Epidermal melanocyte (primary cell): ENCODE measurements around the gene WBP1L.
A peak's percentile ranks its signal among the peaks of the same experiment; 100 is the strongest.
"Not testable (repeated sequence)": the region's sequence is repeated elsewhere in the genome, so short reads cannot be mapped to it uniquely, and the experiment has no call there.

Experiments used
- DNase-seq: peaks from one replicate; pipeline ENCODE4 v3.0.0; 2011; ENCODE audit warnings: low spot score; ENCODE audit not compliant: insufficient read length

WBP1L gene

GRCh38 chr10:102808380-102808779 lies 64.6 kb downstream of the WBP1L start:
- no peak for DNase-seq

- DNase-seq: no peak
Observed at GRCh38 chr10:102811346-102811745, 67.6 kb downstream of the WBP1L start.

DNA sequence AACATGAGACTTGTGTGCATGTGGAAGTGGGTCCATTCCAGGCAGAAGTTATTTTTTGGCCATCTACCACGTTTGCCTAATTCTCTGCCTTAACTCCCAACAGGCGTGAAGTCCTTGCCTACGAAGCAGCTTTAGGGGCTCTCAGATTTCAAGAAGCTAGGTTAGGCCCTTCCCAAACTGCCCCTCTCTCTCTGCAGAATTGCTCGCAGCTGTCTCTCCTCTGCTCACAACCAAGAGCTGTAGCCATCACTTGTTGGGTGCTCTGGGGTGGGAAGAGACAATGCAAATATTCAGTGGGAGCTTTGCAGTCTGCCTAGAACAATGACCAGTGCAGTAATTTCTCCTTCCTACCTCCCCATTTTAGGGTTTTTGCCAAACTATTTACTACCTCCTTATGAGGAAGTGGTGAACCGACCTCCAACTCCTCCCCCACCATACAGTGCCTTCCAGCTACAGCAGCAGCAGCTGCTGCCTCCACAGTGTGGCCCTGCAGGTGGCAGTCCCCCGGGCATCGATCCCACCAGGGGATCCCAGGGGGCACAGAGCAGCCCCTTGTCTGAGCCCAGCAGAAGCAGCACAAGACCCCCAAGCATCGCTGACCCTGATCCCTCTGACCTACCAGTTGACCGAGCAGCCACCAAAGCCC lies 68.6 kb downstream of the WBP1L start:
- DNase-seq: no peak

DNA sequence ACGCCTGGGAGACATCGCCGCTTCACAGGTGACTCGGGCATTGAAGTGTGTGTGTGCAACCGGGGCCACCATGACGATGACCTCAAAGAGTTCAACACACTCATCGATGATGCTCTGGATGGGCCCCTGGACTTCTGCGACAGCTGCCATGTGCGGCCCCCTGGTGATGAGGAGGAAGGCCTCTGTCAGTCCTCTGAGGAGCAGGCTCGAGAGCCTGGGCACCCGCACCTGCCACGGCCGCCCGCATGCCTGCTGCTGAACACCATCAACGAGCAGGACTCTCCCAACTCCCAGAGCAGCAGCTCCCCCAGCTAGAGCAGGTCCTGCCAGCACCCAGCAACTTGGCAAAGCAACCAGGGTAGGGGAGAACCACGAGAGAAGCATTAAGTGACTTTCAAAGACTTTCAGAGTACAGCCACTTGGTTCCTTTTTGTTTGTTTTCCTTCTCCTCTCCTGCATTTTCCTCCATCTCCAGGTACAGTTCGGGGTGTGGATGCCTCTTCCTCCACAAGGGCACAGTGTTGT lies 69.3 kb downstream of the WBP1L start:
- no peak for DNase-seq

DNA sequence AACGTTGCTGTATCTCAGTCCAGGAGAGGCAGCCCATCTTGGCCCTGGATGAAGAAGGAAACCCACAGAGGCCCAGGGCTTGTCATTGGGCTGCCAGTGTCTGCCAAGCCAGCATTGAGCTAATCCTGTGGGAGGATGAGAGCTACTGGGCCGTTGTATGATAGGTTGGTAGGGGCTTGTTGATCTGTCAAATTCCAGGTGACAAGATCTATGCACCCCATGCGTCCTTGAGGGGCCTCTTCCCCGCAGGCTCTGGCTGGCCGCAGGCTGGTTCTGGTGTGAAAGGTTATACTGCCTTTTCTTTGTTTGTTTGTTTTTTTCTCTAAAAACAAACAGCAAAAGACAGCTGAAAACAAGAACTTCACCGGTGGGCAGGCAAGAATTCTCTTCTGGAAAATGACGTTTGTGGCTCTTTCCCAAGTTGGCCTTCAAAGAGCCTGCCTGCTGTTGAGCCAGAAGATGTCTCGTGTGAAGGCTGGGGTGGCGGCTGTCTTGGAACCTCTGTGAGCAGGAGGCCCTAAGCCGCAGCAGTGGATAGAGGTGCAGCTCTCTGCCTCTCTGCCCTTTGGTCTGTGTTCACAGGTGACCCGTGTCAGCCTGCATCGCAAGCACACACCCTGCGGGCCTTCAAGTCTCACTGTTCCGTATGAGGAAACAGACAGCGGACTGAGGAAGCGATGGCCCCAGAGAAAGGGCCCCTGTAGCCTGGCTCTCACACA lies 70.1 kb downstream of the WBP1L start:
- DNase-seq: no peak

DNA sequence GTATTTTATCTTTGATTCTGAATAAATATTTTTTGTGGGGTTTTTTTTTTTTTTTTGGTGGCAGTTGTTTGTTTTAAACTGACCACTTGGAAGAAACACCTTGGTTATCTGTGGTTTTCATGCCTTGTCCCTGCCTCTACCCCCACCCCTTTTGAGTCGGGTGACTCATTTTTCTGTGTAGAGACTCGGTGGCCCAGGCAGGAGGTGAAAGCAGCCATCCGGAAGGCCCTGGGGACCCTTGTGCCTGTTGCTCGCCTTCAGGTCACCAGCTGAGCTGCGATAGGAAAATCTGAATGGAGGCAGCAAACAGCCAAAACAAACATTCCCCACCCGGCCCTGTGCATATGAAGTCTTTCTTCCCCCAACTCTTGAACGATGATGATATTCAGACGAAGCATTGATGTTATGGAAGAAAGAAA lies 70.7 kb downstream of the WBP1L start:
- no peak for DNase-seq

GRCh38 chr10:102814873-102815661 lies 71.3 kb downstream of the WBP1L start:
- no peak for DNase-seq

GRCh38 chr10:102815790-102816549 lies 72.2 kb downstream of the WBP1L start:
- no peak for DNase-seq

- DNase-seq: no peak
Observed at GRCh38 chr10:102817175-102817574, 73.4 kb downstream of the WBP1L start.

GRCh38 chr10:102819054-102819453 lies 75.3 kb downstream of the WBP1L start:
- no peak for DNase-seq

- not testable (repeated sequence) for DNase-seq
Observed at GRCh38 chr10:102820008-102820407, 76.3 kb downstream of the WBP1L start.

DNA sequence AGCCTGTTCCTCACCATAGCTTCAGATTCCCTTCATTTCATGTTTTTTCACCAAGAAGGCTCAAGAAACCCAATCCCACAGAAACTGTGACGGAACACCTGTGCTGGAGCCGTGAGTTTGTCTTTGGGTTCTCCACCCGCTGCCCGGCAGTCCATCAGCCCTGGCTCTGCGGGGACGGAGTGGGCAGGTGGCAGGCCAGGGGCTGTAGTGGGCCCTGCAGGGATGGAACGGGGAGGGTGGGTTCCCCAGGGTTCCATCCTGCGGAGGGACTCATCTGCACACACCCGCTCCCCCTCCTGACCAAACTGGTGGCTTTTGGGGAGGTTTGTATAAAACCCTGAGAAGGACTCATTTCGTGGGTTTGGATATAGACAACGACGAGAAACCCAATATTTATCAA lies 78.5 kb downstream of the WBP1L start:
- DNase-seq: no peak

- no peak for DNase-seq
Observed at GRCh38 chr10:102824664-102825063, 80.9 kb downstream of the WBP1L start.

- DNase-seq: no peak
Observed at GRCh38 chr10:102826148-102826796, 82.5 kb downstream of the WBP1L start.

GRCh38 chr10:102827597-102827975 lies 83.8 kb downstream of the WBP1L start:
- no peak for DNase-seq

DNA sequence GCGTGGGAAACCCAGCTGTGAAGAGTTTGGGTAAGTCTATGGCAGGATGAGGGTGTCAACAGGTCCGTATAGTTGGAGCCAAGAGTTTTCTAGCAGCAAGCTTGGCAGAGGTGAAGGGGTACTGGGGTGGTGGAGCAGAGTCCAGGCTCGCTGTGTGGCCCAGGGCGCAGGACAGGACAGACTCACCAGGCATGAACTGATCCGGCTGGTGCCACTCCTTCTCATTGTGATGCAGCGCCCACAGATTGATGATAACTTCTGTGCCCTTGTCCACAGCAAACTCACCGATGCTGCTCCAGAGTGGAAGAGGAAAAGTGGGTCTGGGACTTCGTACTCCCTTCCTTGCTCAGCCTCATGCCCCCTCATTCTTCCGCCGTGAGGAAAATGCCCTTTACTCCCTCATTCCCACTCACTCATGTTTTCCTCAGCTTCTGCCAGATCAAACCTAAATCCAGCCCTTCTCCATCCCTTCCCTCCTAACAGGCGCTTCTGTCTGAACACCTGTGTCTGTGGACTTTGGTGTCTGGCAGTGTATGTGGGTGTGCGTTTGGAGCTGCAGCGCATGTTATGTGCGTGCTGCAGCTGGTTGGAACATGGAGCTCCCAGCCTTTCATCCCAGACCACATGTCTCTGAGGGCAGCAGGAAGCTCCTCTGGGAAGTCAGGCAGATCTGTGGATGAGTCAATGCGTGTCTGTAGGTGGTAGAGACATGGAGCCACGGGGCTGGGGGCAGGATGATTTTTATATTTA lies 87.7 kb downstream of the WBP1L start:
- no peak for DNase-seq

DNA sequence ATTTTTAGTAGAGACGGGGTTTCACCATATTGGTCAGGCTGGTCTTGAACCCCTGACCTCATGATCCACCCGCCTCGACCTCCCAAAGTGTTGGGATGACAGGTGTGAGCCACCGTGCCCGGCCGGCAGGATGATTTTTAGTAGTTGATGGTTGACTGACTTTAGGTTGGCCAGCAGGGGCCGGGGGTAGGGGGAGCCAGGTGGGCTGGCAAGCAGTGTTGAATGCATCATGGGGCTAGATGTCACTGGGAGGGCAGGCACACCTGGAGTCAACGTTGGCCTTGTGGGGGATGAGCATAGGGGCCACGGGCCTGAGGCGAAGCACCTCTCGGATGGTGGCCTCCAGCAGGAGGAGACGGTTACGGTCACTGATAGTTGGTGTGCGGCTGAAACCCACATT lies 88.5 kb downstream of the WBP1L start:
- DNase-seq: no peak

GRCh38 chr10:102832987-102833386 lies 89.2 kb downstream of the WBP1L start:
- no peak for DNase-seq

DNA sequence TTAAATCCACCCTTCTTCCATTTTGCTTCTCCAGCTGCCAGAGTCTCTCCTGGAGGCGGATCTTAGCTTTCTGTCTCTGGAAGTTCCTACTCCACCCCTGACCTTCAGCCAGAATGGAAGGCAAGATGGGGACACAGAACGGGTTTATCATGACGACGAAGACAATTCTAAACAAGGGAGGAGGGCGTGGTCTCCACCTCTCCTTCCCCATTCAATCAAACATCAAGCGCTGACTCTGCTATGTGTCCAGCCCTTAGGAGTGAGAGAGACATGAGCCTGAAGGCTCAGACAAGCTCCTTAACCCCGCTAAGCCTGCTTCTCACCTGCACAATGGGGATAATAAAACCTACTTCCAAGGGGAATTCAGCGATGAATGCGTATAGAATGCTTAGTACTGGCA lies 90.4 kb downstream of the WBP1L start:
- DNase-seq: no peak

DNA sequence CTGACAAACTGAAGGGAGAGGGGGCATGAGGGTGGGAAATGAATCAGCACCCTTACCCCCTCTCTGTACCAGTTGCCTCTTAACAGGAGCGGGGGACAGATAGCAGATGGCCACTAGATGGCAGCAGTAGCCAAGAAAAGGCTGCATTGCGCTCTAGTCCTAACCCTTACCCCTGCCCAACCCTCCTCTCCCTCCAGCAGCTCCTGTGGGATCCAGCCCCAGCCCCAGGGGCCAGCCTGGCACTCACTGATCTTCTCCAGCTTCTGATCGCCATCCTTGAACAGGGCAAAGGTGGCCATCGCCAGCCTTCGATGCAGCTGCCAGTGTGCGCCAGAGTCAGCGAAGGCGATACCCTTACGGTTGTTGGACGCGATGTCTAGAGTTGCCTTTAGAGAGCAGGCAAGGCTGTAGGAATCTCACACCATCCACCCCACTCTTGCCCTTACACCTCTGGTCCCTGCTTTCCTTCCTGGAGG lies 91.3 kb downstream of the WBP1L start:
- DNase-seq: peak; percentile 71
